Endothelial cell of umbilical vein (primary cell): Measurements from ENCODE around the gene CFAP20. TPM values are rescaled to one million over a fixed set of nuclear protein-coding genes. Genes with fewer than 3 reads are reported as not detected.

Experiments
- BruUV-seq: library from RNA; stranded (reverse); fragments of 400-500 nt; replicated peaks from 2 replicates; lab custom pipeline; 2021; lab: Mats Ljungman, UMichigan
- CTCF ChIA-PET: fragments of 300-600, 350-600 bp; sonication (Branson Sonifier 250); formaldehyde crosslinking; loops from one replicate; lab custom pipeline; 2021; ENCODE audit warnings: antibody characterized with exemption, inconsistent platforms; lab: Charles Lee
- POLR2A ChIA-PET: fragments of 300-600, 350-600 bp; sonication (Branson Sonifier 250); formaldehyde crosslinking; loops from one replicate; lab custom pipeline; 2021; ENCODE audit warnings: antibody characterized with exemption, inconsistent platforms; lab: Charles Lee
- DNase-seq: peaks from one replicate; pipeline ENCODE4 v3.0.0-alpha.2; 2011; ENCODE audit warnings: low read depth, low spot score
- FAIRE-seq: peaks from 2 replicates; lab custom pipeline; 2011; peaks lifted over from hg19 to GRCh38; lab: Jason Lieb, UNC
- H2AFZ ChIP-seq: 2 replicates; pipeline ENCODE4 v1.6.0; 2012; ENCODE audit warnings: low read depth, low read length, control low read depth, inconsistent platforms
- H3K27ac ChIP-seq: 2 replicates; pipeline ENCODE4 v1.5.1; 2011; ENCODE audit warnings: low read depth, mild to moderate bottlenecking, control low read depth, low read length, moderate library complexity; ENCODE audit not compliant: insufficient read depth
- H3K27me3 ChIP-seq, 2 experiments: 2 replicates each; pipeline versions ENCODE4 v1.6.0 to v1.6.1; 2011; ENCODE audit warnings: low read length in 2 of 2, mixed read lengths in 1 of 2; ENCODE audit not compliant: control insufficient read depth in 2 of 2, insufficient read depth in 2 of 2
- H3K36me3 ChIP-seq, 2 experiments: 2 replicates in 1 of 2; 3 replicates in 1 of 2; pipeline ENCODE4 v1.5.1; 2011; ENCODE audit warnings: low read length in 2 of 2, mild to moderate bottlenecking in 1 of 2, moderate library complexity in 1 of 2; ENCODE audit not compliant: control insufficient read depth in 2 of 2, insufficient read depth in 2 of 2; ENCODE audit errors: extremely low read depth in 1 of 2
- H3K4me1 ChIP-seq: 3 replicates; pipeline ENCODE4 v1.5.1; 2011; ENCODE audit warnings: mild to moderate bottlenecking, low read length; ENCODE audit not compliant: control insufficient read depth, insufficient read depth; ENCODE audit errors: extremely low read depth
- H3K4me2 ChIP-seq: 2 replicates; pipeline ENCODE4 v1.6.1; 2011; ENCODE audit warnings: low read length, control low read depth, mixed read lengths; ENCODE audit not compliant: insufficient read depth
- H3K4me3 ChIP-seq, 3 experiments: fragments of 200-600 bp in 1 of 3; sonication (generic), shearing (Covaris generic) in 1 of 3; replicated peaks in 1 of 3; 2 replicates each; pipeline ENCODE4 v1.5.1; 2011 to 2016; ENCODE audit warnings: control low read depth in 3 of 3, low read length in 3 of 3, mild to moderate bottlenecking in 2 of 3, inconsistent platforms in 1 of 3, low read depth in 1 of 3, moderate library complexity in 1 of 3; ENCODE audit not compliant: insufficient read depth in 1 of 3
- H3K79me2 ChIP-seq: 2 replicates; pipeline ENCODE4 v1.6.0; 2012; ENCODE audit warnings: low read length, inconsistent platforms; ENCODE audit not compliant: control insufficient read depth, insufficient read depth
- H3K9ac ChIP-seq: replicated peaks from 2 replicates; pipeline ENCODE3; 2011; ENCODE audit warnings: low read length, control low read depth; ENCODE audit not compliant: insufficient read depth; ENCODE audit errors: extremely low read depth
- H3K9me1 ChIP-seq: replicated peaks from 3 replicates; pipeline ENCODE4 v1.6.0; 2011; ENCODE audit warnings: mild to moderate bottlenecking, low read length; ENCODE audit not compliant: control insufficient read depth, insufficient read depth; ENCODE audit errors: extremely low read depth
- H3K9me3 ChIP-seq: replicated peaks from 2 replicates; pipeline ENCODE4 v1.5.1; 2012; ENCODE audit warnings: low read length, inconsistent platforms; ENCODE audit not compliant: control insufficient read depth, insufficient read depth
- H4K20me1 ChIP-seq: replicated peaks from 2 replicates; pipeline ENCODE3; 2011; ENCODE audit warnings: mild to moderate bottlenecking, low read length; ENCODE audit not compliant: control insufficient read depth, insufficient read depth; ENCODE audit errors: extremely low read depth
- CTCF ChIP-seq, 2 donors: IDR thresholded peaks; 1 replicate in 1 of 2; 2 replicates in 1 of 2; pipeline ENCODE4 v1.5.1; 2011; ENCODE audit warnings: low read length in 2 of 2, mild to moderate bottlenecking in 2 of 2, moderate library complexity in 2 of 2, control low read depth in 1 of 2, inconsistent platforms in 1 of 2, low read depth in 1 of 2; ENCODE audit not compliant: insufficient read depth in 1 of 2; ENCODE audit errors: extremely low read depth in 1 of 2
- EZH2 ChIP-seq: IDR thresholded peaks from 2 replicates; pipeline ENCODE4 v1.6.1; 2012; ENCODE audit warnings: borderline replicate concordance, low read depth, mild to moderate bottlenecking, moderate library complexity, low read length, inconsistent platforms; ENCODE audit not compliant: severe bottlenecking
- FOS ChIP-seq: IDR thresholded peaks from 2 replicates; pipeline ENCODE4 v1.6.1; 2011; ENCODE audit warnings: mild to moderate bottlenecking, low read length, moderate library complexity, borderline replicate concordance; ENCODE audit not compliant: insufficient read depth
- GATA2 ChIP-seq: IDR thresholded peaks from 2 replicates; pipeline ENCODE4 v1.7.0; 2011; ENCODE audit warnings: low read depth, mild to moderate bottlenecking, moderate library complexity, mixed read lengths, low read length; ENCODE audit not compliant: insufficient read length, insufficient read depth
- JUN ChIP-seq: IDR thresholded peaks from 2 replicates; pipeline ENCODE4 v1.6.1; 2011; ENCODE audit warnings: borderline replicate concordance, low read depth; ENCODE audit not compliant: insufficient read length, insufficient read depth
- MAX ChIP-seq: IDR thresholded peaks from 2 replicates; pipeline ENCODE4 v1.6.1; 2011; ENCODE audit not compliant: insufficient read depth, insufficient read length
- MYC ChIP-seq: IDR thresholded peaks from one replicate; pipeline ENCODE4 v1.6.1; 2011; ENCODE audit warnings: mild to moderate bottlenecking, low read depth, low read length
- POLR2A ChIP-seq: IDR thresholded peaks from 2 replicates; pipeline ENCODE4 v1.6.1; 2012; ENCODE audit warnings: low read depth, mild to moderate bottlenecking, control low read depth, low read length
- POLR2AphosphoS5 ChIP-seq: IDR thresholded peaks from 2 replicates; pipeline ENCODE4 v1.6.1; 2012; ENCODE audit warnings: low read depth, mild to moderate bottlenecking, control low read depth, low read length, moderate library complexity; ENCODE audit not compliant: insufficient read depth
- dilution Hi-C: fragments of 300-500 bp; cut with MboI; formaldehyde crosslinking; loops from one replicate; pipeline ENCODE4 v1.15.0; 2019; ENCODE audit warnings: low sequenced_read_pairs; ENCODE audit not compliant: extremely low pct_ligation_motif_present
- intact Hi-C: fragments of 100-400 bp; cut with micrococcal nuclease; formaldehyde crosslinking; loops from one replicate; pipeline ENCODE4 v1.10.0; 2022
- polyA plus RNA-seq, 4 experiments: library from polyadenylated mRNA; depleted of rRNA in 3 of 4; stranded (reverse) in 3 of 4; unstranded in 1 of 4; fragments of >200 nt; gene quantifications; 2 replicates each; pipeline versions ENCODE4 v1.2.1 to v1.2.3, GENCODE V29; 2011 to 2012; ENCODE audit warnings: missing spikeins in 1 of 4
- total RNA-seq: library from RNA; stranded (reverse); gene quantifications from 2 replicates; pipeline ENCODE4 v1.2.3, GENCODE V29; 2021

Gene CFAP20
- total and polyA plus RNA-seq, 2 donors (not counting 3 experiments of a cell fraction or from before 2014, with no cell fraction given): 44.7 to 70.9 TPM

GRCh38 chr16:58109330-58109729 is 19.9 kb downstream of the CFAP20 start:
- Histone ChIP-seq H3K36me3 (peaks cover 0 to 4% of the 10 kb centered on the region in 2 experiments), H3K79me2 (no peaks in the 10 kb centered on the region), H3K9me1 (no peaks in the 10 kb centered on the region), H4K20me1 (no peaks in the 10 kb centered on the region), H3K4me3 (no peak overlapping the region), H3K4me1 (peaks cover 3% of the 10 kb centered on the region), H3K9ac (no peak overlapping the region), H2AFZ (no peak overlapping the region), H3K27ac (no peak overlapping the region), H3K9me3 (no peaks in the 10 kb centered on the region), H3K4me2 (no peak overlapping the region), H3K27me3 (no peaks in the 10 kb centered on the region)
- CTCF ChIA-PET: interaction anchor here (1.5 kb wide), 2 partner anchors 10 to 12 kb away, joined by 4 to 5 read pairs; no protein-coding TSS in a partner anchor
- intact Hi-C loops (no loop called here), dilution Hi-C loops (no loop called here)
- DNase-seq (no peak), FAIRE-seq (no peak)
- TF ChIP-seq GATA2: no peak
- no peak for TF ChIP-seq POLR2A
- no peak for TF ChIP-seq MAX
- TF ChIP-seq CTCF (IDR thresholded peaks at IDR 0.05; ENCODE audit: extremely low read depth in 1 of 2, insufficient read depth in 1 of 2, low read depth in 1 of 2, low read length in 2 of 2): no peak
- TF ChIP-seq MYC: no peak
- no peak for TF ChIP-seq POLR2AphosphoS5
- TF ChIP-seq FOS: no peak
- TF ChIP-seq JUN: no peak
- TF ChIP-seq EZH2: no peak
- BruUV-seq: no TSS peak
- POLR2A ChIA-PET: no interaction called here
